Activated T-helper 2 cell treated with anti-CD3 and anti-CD28 coated beads, Interferon-gamma antibody, Interleukin-2, Interleukin-4, amounts not matched to agents 10 μg/mL and 5 μg/mL and 100 μg/mL, durations not matched to agents 14 hours and 24 hours and 36 hours (primary cell): ENCODE results near the gene LYSMD4. TPM values are rescaled to one million over a fixed set of nuclear protein-coding genes. Genes with fewer than 3 reads are reported as not detected.
A peak's percentile ranks its signal among the peaks of the same experiment; 100 is the strongest.

Source experiments
- DNase-seq: peaks from one replicate; pipeline ENCODE4 v3.0.0; 2021; ENCODE audit warnings: low spot score
- H3K27ac Mint-ChIP-seq: one replicate; pipeline ENCODE4 v1.8.0; 2021; ENCODE audit warnings: mixed read lengths
- H3K27me3 Mint-ChIP-seq: one replicate; pipeline ENCODE4 v1.8.0; 2021; ENCODE audit warnings: low read depth, mixed read lengths
- H3K36me3 Mint-ChIP-seq: one replicate; pipeline ENCODE4 v1.8.0; 2021; ENCODE audit warnings: low read depth, mixed read lengths
- H3K4me1 Mint-ChIP-seq: one replicate; pipeline ENCODE4 v1.8.0; 2021; ENCODE audit warnings: low read depth, mixed read lengths
- H3K4me3 Mint-ChIP-seq: one replicate; pipeline ENCODE4 v1.8.0; 2021; ENCODE audit warnings: low read depth, mild to moderate bottlenecking, moderate library complexity, mixed read lengths
- H3K9me3 Mint-ChIP-seq: one replicate; pipeline ENCODE4 v1.8.0; 2021; ENCODE audit warnings: mixed read lengths
- intact Hi-C: fragments of 100-400 bp; cut with micrococcal nuclease; formaldehyde crosslinking; loops from one replicate; pipeline ENCODE4 v1.15.1; 2023
- total RNA-seq: library from RNA; stranded (reverse); gene quantifications from 2 replicates; pipeline ENCODE4 v1.2.3, GENCODE V29; 2022

Gene LYSMD4
- total RNA-seq, 1 donor from 2014 or later = 7.6 TPM

- no peak for DNase-seq
- Mint-ChIP-seq H3K36me3 (peaks cover 38% of the 10 kb centered on the region), H3K9me3 (no peaks in the 10 kb centered on the region), H3K27me3 (no peaks in the 10 kb centered on the region), H3K27ac (no peak overlapping the region), H3K4me1 (peaks cover 17% of the 10 kb centered on the region), H3K4me3 (no peak overlapping the region)
- intact Hi-C loops = no loop called here
Observed at GRCh38 chr15:99711625-99712024, 21.6 kb downstream of the LYSMD4 start.

- Mint-ChIP-seq H3K4me3 (no peak overlapping the region), H3K27me3 (no peaks in the 10 kb centered on the region), H3K36me3 (peaks cover 38% of the 10 kb centered on the region), H3K9me3 (no peaks in the 10 kb centered on the region), H3K27ac (no peak overlapping the region), H3K4me1 (peaks cover 26% of the 10 kb centered on the region)
- DNase-seq = no peak
- intact Hi-C loops = loop anchor here (5.0 to 10.0 kb wide), 2 partner anchors 337 to 365 kb away; no protein-coding TSS in a partner anchor
Observed at GRCh38 chr15:99709243-99709986, 23.8 kb downstream of the LYSMD4 start.

GRCh38 chr15:99708563-99708962 lies 24.7 kb downstream of the LYSMD4 start:
- no peak for DNase-seq
- intact Hi-C loops = loop anchor here (5.0 to 10.0 kb wide), 2 partner anchors 336 to 364 kb away; no protein-coding TSS in a partner anchor
- H3K36me3 Mint-ChIP-seq = peaks cover 38% of the 10 kb centered on the region
- H3K27ac Mint-ChIP-seq = no peak overlapping the region
- H3K4me1 Mint-ChIP-seq = peaks cover 35% of the 10 kb centered on the region
- H3K4me3 Mint-ChIP-seq = no peak overlapping the region
- H3K27me3 Mint-ChIP-seq = no peaks in the 10 kb centered on the region
- no peaks in the 10 kb centered on the region for H3K9me3 Mint-ChIP-seq

GRCh38 chr15:99707473-99708270 lies 25.6 kb downstream of the LYSMD4 start:
- Mint-ChIP-seq H3K9me3 (no peaks in the 10 kb centered on the region), H3K36me3 (peaks cover 34% of the 10 kb centered on the region), H3K4me1 (peaks cover 40% of the 10 kb centered on the region), H3K27ac (peak overlapping the region; percentile 77), H3K4me3 (peak overlapping the region; percentile 59), H3K27me3 (no peaks in the 10 kb centered on the region)
- intact Hi-C loops = loop anchor here (1.0 to 10.0 kb wide), 6 partner anchors 26 to 427 kb away; partner anchors contain the start of gene LYSMD4
- DNase-seq = no peak

GRCh38 chr15:99706557-99707303 lies 26.5 kb downstream of the LYSMD4 start:
- DNase-seq = no peak
- Mint-ChIP-seq H3K4me1 (peaks cover 40% of the 10 kb centered on the region), H3K27ac (peak overlapping the region; percentile 77), H3K9me3 (no peaks in the 10 kb centered on the region), H3K4me3 (peak overlapping the region; percentile 59), H3K27me3 (no peaks in the 10 kb centered on the region), H3K36me3 (peaks cover 27% of the 10 kb centered on the region)
- intact Hi-C loops = loop anchor here (1.0 to 10.0 kb wide), 6 partner anchors 27 to 426 kb away; partner anchors contain the start of gene LYSMD4

GRCh38 chr15:99704444-99704838 lies 28.8 kb downstream of the LYSMD4 start:
- no peaks in the 10 kb centered on the region for H3K9me3 Mint-ChIP-seq
- H3K4me1 Mint-ChIP-seq = peaks cover 44% of the 10 kb centered on the region
- no peak overlapping the region for H3K4me3 Mint-ChIP-seq

GRCh38 chr15:99703603-99704443 lies 29.4 kb downstream of the LYSMD4 start:
- Mint-ChIP-seq H3K4me3 (no peak overlapping the region), H3K9me3 (no peaks in the 10 kb centered on the region), H3K27me3 (no peaks in the 10 kb centered on the region), H3K27ac (peak overlapping the region; percentile 54), H3K4me1 (peaks cover 44% of the 10 kb centered on the region), H3K36me3 (peaks cover 15% of the 10 kb centered on the region)
- intact Hi-C loops = loop anchor here (1.0 to 10.0 kb wide), 5 partner anchors 139 to 431 kb away; partner anchors contain the start of gene MEF2A
- no peak for DNase-seq

More at GRCh38 chr15:99704444-99704838, 28.8 kb downstream of the LYSMD4 start:
- Mint-ChIP-seq H3K27ac (no peak overlapping the region), H3K27me3 (no peaks in the 10 kb centered on the region), H3K36me3 (peaks cover 15% of the 10 kb centered on the region)
- no peak for DNase-seq
- intact Hi-C loops = loop anchor here (1.0 to 10.0 kb wide), 5 partner anchors 140 to 431 kb away; partner anchors contain the start of gene MEF2A

- H3K36me3 Mint-ChIP-seq = peaks cover 11% of the 10 kb centered on the region
- intact Hi-C loops = loop anchor here (5.0 to 10.0 kb wide), 2 partner anchors 276 to 358 kb away; no protein-coding TSS in a partner anchor
- peaks cover 38% of the 10 kb centered on the region for H3K4me1 Mint-ChIP-seq
- peak overlapping the region; percentile 54 for H3K27ac Mint-ChIP-seq
- DNase-seq = no peak
- no peaks in the 10 kb centered on the region for H3K9me3 Mint-ChIP-seq
- H3K27me3 Mint-ChIP-seq = no peaks in the 10 kb centered on the region
- no peak overlapping the region for H3K4me3 Mint-ChIP-seq
Observed at GRCh38 chr15:99702895-99703602, 30.2 kb downstream of the LYSMD4 start.

- H3K27me3 Mint-ChIP-seq = no peaks in the 10 kb centered on the region
- no peaks in the 10 kb centered on the region for H3K9me3 Mint-ChIP-seq
- no peak for DNase-seq
- intact Hi-C loops = no loop called here
- no peak overlapping the region for H3K4me3 Mint-ChIP-seq
- no peak overlapping the region for H3K27ac Mint-ChIP-seq
- peaks cover 41% of the 10 kb centered on the region for H3K36me3 Mint-ChIP-seq
- peaks cover under 1% of the 10 kb centered on the region for H3K4me1 Mint-ChIP-seq
Observed at GRCh38 chr15:99696096-99696495, 37.1 kb downstream of the LYSMD4 start.

GRCh38 chr15:99692825-99693224 lies 40.4 kb downstream of the LYSMD4 start:
- intact Hi-C loops = no loop called here
- Mint-ChIP-seq H3K4me1 (peaks cover 2% of the 10 kb centered on the region), H3K27ac (no peak overlapping the region), H3K9me3 (no peaks in the 10 kb centered on the region), H3K4me3 (no peak overlapping the region), H3K27me3 (no peaks in the 10 kb centered on the region), H3K36me3 (peaks cover 56% of the 10 kb centered on the region)
- no peak for DNase-seq

GRCh38 chr15:99686290-99686689 lies 46.9 kb downstream of the LYSMD4 start:
- Mint-ChIP-seq H3K4me3 (no peak overlapping the region), H3K27me3 (no peaks in the 10 kb centered on the region), H3K9me3 (peaks cover 33% of the 10 kb centered on the region), H3K4me1 (peaks cover 15% of the 10 kb centered on the region), H3K27ac (no peak overlapping the region), H3K36me3 (peaks cover 73% of the 10 kb centered on the region)
- DNase-seq = no peak
- intact Hi-C loops = no loop called here
